CD4-positive, alpha-beta T cell (primary cell): Measurements from ENCODE around the gene KCNMA1. TPM values are rescaled to one million over a fixed set of nuclear protein-coding genes. Genes with fewer than 3 reads are reported as not detected.

Source experiments
- ATAC-seq: fragments of 200-7000 bp; cut with Tn5 transposase; one replicate; pipeline ENCODE4 v1.10.0; 2022; ENCODE audit warnings: mild to moderate bottlenecking; ENCODE audit not compliant: poor library complexity
- CTCF ChIA-PET: fragments of 350-600 bp; sonication (Branson Sonifier 250); formaldehyde crosslinking; loops from one replicate; lab custom pipeline; 2021; ENCODE audit warnings: antibody characterized with exemption, inconsistent platforms; lab: Charles Lee
- POLR2A ChIA-PET: fragments of 350-600 bp; sonication (Branson Sonifier 250); formaldehyde crosslinking; loops from one replicate; lab custom pipeline; 2021; ENCODE audit warnings: antibody characterized with exemption, inconsistent platforms; lab: Charles Lee
- DNase-seq, 14 experiments: peaks; one replicate each; pipeline ENCODE4 v3.0.0-alpha.2; 2013 to 2020; ENCODE audit warnings: mixed read lengths in 2 of 14
- H3K27ac ChIP-seq, 2 donors: one replicate each; pipeline versions ENCODE4 v1.5.1 to v1.7.0; 2013; ENCODE audit warnings: low read length in 2 of 2, low read depth in 1 of 2, mild to moderate bottlenecking in 1 of 2
- H3K27me3 ChIP-seq, 2 experiments: 1 replicate in 1 of 2; 2 replicates in 1 of 2; pipeline versions ENCODE4 v1.6.1 to v1.7.0; 2013; ENCODE audit warnings: low read length in 2 of 2, control low read depth in 1 of 2, mild to moderate bottlenecking in 1 of 2, moderate library complexity in 1 of 2; ENCODE audit not compliant: insufficient read depth in 2 of 2, control insufficient read depth in 1 of 2
- H3K36me3 ChIP-seq: one replicate; pipeline ENCODE4 v1.6.1; 2013; ENCODE audit warnings: low read length, control low read depth; ENCODE audit not compliant: insufficient read depth
- H3K4me1 ChIP-seq: one replicate; pipeline ENCODE4 v1.6.1; 2013; ENCODE audit warnings: low read length, control low read depth; ENCODE audit not compliant: insufficient read depth
- H3K4me3 ChIP-seq: one replicate; pipeline ENCODE4 v1.5.1; 2013; ENCODE audit warnings: mild to moderate bottlenecking, low read length, moderate library complexity
- H3K9me3 ChIP-seq, 2 experiments: 1 replicate in 1 of 2; 2 replicates in 1 of 2; pipeline versions ENCODE4 v1.6.1 to v1.7.0; 2013; ENCODE audit warnings: low read length in 2 of 2, mild to moderate bottlenecking in 2 of 2, control low read depth in 1 of 2, moderate library complexity in 1 of 2; ENCODE audit not compliant: control insufficient read depth in 1 of 2, insufficient read depth in 1 of 2
- H3K27ac Mint-ChIP-seq: one replicate; pipeline ENCODE4 v1.8.0; 2020; ENCODE audit warnings: mixed read lengths
- H3K27me3 Mint-ChIP-seq: one replicate; pipeline ENCODE4 v1.8.0; 2021; ENCODE audit warnings: mixed read lengths
- H3K36me3 Mint-ChIP-seq: one replicate; pipeline ENCODE4 v1.8.0; 2021; ENCODE audit warnings: low read depth, mixed read lengths
- H3K4me1 Mint-ChIP-seq: one replicate; pipeline ENCODE4 v1.8.0; 2021; ENCODE audit warnings: low read depth, mixed read lengths
- H3K4me3 Mint-ChIP-seq: one replicate; pipeline ENCODE4 v1.8.0; 2020; ENCODE audit warnings: mild to moderate bottlenecking, mixed read lengths
- H3K9me3 Mint-ChIP-seq: one replicate; pipeline ENCODE4 v1.8.0; 2020; ENCODE audit warnings: mixed read lengths
- intact Hi-C, 2 experiments: fragments of 100-400 bp; cut with DNase I in 1 of 2; cut with micrococcal nuclease in 1 of 2; formaldehyde crosslinking; loops; one replicate each; pipeline versions ENCODE4 v1.15.1 to v1.9.0; 2023 to 2025; cut with DNase I, micrococcal nuclease
- total RNA-seq, 174 experiments: library from RNA in 2 of 174; stranded (reverse) in 2 of 174; gene quantifications; one replicate each; pipeline ENCODE4 v1.2.3 and lab custom pipeline; 2021 to 2026
- TF ChIP-seq, protein P1 (sequence below): fragments of 200-600 bp; IDR thresholded peaks from one replicate; pipeline ENCODE4 v1.8.0; 2022; ENCODE audit warnings: antibody characterized with exemption, mild to moderate bottlenecking

Gene KCNMA1
- total RNA-seq, 2 experiments from 2014 or later: not detected

DNA sequence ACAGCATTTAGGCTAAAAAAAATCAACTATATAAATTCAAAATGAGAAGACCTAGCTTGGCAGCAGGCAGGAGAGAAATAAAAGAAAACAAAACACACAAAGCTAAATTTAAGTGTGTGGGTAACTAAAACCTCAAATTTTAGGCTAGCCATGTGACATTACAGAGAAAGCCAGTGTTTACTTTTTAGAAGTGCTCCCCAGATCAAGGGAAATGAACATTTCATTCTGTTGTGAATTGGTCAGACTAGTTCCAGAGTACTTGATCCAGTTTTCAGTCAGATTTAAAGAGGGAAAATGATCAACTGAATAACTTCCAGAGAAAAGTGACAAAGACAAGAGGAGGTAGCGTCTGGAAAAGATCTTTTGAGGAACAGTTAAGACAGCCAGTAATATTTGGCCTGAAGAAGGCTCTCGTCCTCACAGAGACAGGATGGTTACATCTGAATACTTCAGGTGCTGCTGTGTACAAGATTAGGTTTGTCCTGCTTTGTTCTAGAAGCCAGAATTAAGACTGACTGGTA is 563.4 kb downstream of the KCNMA1 start:
- Histone ChIP-seq H3K36me3 (no peaks in the 10 kb centered on the region), H3K27me3 (no peaks in the 10 kb centered on the region), H3K4me1 (no peaks in the 10 kb centered on the region), H3K27ac (no peak overlapping the region), H3K4me3 (no peak overlapping the region), H3K9me3 (peaks cover 0 to 3% of the 10 kb centered on the region in 2 experiments)
- ChIA-PET CTCF (no interaction called here), POLR2A (no interaction called here)
- H3K36me3 Mint-ChIP-seq: no peaks in the 10 kb centered on the region
- H3K27me3 Mint-ChIP-seq: no peaks in the 10 kb centered on the region
- no peaks in the 10 kb centered on the region for H3K9me3 Mint-ChIP-seq
- TF ChIP-seq, protein P1, sequence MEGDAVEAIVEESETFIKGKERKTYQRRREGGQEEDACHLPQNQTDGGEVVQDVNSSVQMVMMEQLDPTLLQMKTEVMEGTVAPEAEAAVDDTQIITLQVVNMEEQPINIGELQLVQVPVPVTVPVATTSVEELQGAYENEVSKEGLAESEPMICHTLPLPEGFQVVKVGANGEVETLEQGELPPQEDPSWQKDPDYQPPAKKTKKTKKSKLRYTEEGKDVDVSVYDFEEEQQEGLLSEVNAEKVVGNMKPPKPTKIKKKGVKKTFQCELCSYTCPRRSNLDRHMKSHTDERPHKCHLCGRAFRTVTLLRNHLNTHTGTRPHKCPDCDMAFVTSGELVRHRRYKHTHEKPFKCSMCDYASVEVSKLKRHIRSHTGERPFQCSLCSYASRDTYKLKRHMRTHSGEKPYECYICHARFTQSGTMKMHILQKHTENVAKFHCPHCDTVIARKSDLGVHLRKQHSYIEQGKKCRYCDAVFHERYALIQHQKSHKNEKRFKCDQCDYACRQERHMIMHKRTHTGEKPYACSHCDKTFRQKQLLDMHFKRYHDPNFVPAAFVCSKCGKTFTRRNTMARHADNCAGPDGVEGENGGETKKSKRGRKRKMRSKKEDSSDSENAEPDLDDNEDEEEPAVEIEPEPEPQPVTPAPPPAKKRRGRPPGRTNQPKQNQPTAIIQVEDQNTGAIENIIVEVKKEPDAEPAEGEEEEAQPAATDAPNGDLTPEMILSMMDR: no peak
- no peak for ATAC-seq
- no peaks in the 10 kb centered on the region for H3K4me1 Mint-ChIP-seq
- no peak for DNase-seq
- no peak overlapping the region for H3K4me3 Mint-ChIP-seq
- no peak overlapping the region for H3K27ac Mint-ChIP-seq
- intact Hi-C loops: no loop called here

DNA sequence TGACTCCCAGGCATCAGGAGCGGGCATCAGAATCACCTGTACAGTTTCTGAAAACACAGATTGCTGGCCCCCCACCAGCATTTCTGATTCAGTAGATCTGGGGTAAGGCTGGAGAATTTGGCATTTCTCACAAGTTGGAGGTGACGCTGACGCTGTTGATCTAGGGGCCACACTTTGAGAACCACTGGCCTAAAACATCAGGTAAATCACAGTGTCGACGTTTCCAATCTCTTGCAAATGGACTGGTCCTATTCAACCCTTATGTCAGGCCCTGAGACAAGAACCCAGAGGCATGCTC is 564.0 kb downstream of the KCNMA1 start:
- intact Hi-C loops: no loop called here
- peaks cover 0 to 3% of the 10 kb centered on the region in 2 experiments for H3K9me3 ChIP-seq
- H3K4me1 ChIP-seq: no peaks in the 10 kb centered on the region
- H3K4me3 Mint-ChIP-seq: no peak overlapping the region
- ChIA-PET CTCF (no interaction called here), POLR2A (no interaction called here)
- no peaks in the 10 kb centered on the region for H3K9me3 Mint-ChIP-seq
- no peak for ATAC-seq
- DNase-seq: no peak
- no peaks in the 10 kb centered on the region for H3K36me3 ChIP-seq
- TF ChIP-seq, protein P1: no peak
- H3K4me3 ChIP-seq: no peak overlapping the region
- H3K36me3 Mint-ChIP-seq: no peaks in the 10 kb centered on the region
- H3K4me1 Mint-ChIP-seq: no peaks in the 10 kb centered on the region
- no peaks in the 10 kb centered on the region for H3K27me3 Mint-ChIP-seq
- no peak overlapping the region for H3K27ac Mint-ChIP-seq
- no peaks in the 10 kb centered on the region for H3K27me3 ChIP-seq
- no peak overlapping the region for H3K27ac ChIP-seq

DNA sequence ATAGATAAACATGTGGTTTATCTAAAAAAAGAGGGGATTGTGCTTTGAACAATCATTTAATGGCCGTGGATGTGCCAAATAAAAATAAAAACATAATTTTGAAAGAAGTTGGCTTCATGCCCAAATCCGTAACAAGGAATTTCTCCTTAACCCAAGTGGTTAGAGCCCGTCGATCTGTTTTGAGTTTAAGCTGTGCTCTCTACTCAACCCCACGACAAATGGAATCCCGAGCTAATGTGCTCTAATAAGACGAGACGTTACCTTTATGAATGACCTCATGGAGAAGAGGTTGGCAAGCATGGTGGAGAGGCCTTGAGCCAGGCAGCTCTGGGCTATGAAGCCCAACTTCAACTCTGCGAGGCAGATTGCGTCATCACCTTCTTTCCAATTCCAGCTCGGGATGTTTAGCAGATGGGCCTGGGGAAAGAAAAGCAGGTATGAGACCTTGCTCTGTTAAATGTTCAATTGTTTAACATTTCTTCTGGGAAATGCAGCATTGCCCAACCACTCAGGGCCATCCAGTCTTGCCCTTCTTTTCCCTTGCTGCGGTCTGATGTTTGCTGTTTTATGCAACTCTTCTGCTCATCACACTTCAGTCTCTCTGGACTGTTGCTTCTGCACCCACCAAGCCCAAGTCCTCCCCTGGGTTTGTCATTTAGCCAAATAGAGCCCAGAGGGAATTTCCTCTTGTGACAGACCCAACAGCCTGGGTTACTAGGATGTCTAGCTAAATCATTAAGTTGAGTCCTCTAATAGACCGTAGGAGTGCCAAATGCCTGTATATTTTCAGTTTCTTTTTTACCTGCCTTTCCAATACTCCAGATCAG is 564.6 kb downstream of the KCNMA1 start:
- Mint-ChIP-seq H3K27ac (no peak overlapping the region), H3K9me3 (no peaks in the 10 kb centered on the region), H3K4me1 (no peaks in the 10 kb centered on the region), H3K36me3 (no peaks in the 10 kb centered on the region), H3K27me3 (no peaks in the 10 kb centered on the region), H3K4me3 (no peak overlapping the region)
- intact Hi-C loops: no loop called here
- Histone ChIP-seq H3K9me3 (peaks cover 0 to 3% of the 10 kb centered on the region in 2 experiments), H3K36me3 (no peaks in the 10 kb centered on the region), H3K27me3 (no peaks in the 10 kb centered on the region), H3K4me1 (no peaks in the 10 kb centered on the region), H3K4me3 (no peak overlapping the region), H3K27ac (no peak overlapping the region)
- no peak for DNase-seq
- no peak for ATAC-seq
- ChIA-PET POLR2A (no interaction called here), CTCF (no interaction called here)
- TF ChIP-seq, protein P1: no peak
